Stimulated activated CD4-positive, alpha-beta T cell treated with anti-CD3 and anti-CD28 coated beads, Interleukin-4, amount 100 ng/mL, for 48 hours (primary cell): ENCODE measurements around the gene ZNF511.

Experiments used
- DNase-seq, 2 donors: peaks; one replicate each; pipeline ENCODE4 v3.0.0-alpha.2; 2020; ENCODE audit warnings: low read depth in 2 of 2

ZNF511 gene

DNA sequence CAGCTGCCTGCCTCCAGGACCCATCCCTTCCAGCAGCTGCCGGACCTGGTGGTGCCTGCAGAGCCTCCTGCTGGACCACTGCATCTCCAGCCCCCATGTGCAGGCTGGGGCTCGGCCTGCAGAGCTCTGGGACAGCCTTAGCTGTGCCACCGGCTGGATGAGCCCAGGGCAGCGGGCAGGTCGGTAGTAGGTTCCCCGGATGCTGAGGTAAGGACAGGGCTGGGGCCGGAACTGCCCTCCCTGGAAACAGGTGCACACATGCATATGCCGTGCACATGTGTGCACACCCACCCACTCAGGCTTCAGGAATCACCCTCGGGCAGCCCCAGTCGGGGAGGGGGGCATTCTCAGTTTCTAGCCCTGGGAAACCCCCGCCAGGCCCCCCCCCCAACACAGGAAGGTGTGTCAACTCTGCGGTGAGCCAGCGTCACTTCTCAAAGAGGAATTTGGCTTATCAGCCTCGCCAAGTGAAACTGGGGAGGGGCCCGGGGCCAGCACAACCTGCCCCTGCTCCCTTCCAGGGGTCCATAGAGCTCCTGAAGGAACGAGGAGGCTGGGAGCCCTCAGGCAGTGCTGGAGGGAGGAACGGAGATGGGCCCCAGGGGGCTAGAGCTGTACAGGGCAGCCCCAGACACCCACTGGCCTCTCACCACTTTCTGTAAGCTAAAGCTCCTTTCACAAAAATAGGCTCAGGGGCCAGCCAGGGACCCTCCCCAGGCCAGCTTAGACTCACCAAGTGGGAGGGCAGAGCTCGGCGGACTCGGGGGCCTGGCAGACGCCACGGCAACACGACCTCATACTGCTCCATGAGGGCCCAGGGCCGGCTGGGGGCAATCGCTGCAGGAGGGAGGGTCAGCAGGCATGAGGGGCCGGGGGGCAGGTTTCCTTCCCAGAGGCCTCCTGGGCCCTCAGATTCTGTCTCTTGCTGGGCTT, 33.7 kb upstream of the ZNF511 start:
- peak; percentile 66 to 81 for DNase-seq

DNA sequence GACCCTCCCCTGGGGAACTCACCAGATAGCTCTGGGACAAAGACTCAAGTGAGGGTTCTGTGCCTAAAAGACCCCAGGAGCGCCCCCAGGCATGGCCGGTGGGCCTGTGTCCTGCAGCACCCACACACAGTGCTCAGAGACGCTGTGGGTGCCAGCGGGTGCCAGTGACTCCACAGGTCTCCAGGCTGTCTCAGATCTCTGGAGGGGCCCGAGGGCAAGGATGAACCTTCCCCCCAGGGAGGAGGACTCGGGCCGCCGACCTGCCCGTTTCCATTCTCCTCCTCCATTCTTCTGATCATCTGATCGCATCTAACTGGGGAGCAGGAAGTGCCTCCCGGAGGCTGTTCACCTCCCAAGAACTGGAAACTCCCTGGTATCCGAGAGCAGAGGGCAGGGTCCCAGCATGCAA, 33.0 kb upstream of the ZNF511 start:
- DNase-seq, result peak in 1 of 2 donors; percentile 36

DNA sequence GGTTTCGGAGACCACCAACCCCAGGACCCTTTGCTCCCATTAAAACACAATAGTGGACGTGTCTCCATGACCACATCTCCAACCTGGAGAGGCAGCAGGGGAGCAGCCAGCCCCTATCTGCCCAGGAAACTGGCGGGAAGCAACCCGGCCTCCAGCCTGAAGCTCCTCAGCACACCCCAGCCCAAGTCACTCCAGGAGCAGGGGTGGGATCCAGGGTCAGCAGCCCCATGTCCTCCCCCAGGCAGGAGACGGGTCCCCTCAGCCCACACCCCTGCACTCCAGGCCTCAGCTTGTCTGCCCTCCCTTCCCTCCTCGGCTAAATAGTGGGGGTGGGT, 32.6 kb upstream of the ZNF511 start:
- no peak for DNase-seq

DNA sequence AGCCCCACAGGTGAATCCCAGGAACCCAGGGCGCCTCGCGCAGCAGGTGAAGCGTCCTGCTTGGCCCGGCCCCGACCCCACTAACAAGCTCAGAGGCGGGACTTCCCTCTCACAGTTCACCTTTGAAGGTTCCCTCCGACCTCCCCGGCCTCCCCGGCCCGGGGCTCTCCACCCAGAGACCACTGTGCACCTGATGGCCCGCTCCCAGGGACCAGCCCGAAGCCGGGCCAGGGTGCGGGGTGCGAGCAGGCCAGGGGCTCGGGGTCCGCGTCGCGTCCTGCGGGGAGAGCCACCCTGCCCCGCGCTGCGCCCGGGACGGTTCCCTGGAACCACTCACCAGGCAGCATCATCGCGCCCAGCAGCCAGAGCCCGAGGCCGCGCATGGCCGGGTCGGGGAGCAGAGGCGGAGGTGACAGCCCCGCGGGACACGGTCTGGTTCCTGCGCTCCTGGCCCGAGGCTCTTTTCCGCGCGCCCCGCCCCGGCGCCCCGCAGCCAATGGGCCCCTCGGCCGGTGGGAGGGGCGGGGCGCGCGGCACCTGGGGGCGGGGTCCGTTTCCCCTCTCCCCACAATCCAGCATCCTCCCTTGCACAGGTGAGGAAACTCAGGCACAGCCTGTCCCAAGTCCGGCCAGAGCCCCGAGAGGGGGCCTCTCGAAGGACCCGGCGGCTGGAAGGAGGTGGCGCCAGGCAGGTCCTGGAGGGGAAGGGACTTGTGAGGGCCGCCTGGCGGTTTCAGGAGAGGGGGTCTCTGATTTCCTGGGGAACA, 32.1 kb upstream of the ZNF511 start, which contains the start of gene ADAM8:
Gene ADAM8, minus strand, starts transcription at position 434 of the 767 bp plus-strand sequence. Its CDS starts 51 bp downstream, at position 383.
- DNase-seq, result peak; percentile 69 to 70

DNA sequence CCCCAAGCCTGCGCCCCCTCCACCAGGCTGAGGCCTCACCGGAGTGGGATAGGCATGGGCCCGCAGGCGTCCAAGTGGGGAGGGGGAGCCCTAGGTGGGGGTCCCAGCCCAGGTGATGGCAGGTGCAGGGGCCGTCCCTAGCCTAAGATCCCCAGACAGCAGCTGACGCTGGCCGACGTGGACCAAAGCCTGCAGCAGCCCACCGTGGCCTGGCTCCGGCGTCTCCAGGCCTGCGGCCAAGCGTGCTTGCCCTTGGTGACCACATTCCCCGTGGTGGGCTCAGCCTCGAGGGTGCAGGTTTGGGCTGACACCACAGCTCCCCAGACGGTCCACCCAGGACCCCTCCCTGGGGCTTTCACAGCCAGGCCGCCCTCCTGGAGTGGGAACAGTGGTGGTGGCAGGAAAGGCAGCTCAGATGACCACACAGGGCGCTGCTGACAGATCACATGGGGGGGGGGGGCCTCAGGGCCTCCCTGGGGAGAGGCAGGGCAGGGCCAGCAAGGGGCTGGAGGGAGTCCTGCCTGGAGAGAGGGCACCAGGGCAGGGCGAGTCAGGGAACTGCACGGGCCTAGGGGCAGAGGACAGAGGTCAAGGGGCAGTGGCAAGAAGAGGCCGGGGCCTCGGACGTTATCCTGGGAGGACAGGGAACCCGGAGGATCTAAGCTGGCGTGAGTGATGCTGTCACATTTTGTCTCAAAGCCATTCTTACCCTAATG, 31.3 kb upstream of the ZNF511 start:
- no peak for DNase-seq

DNA sequence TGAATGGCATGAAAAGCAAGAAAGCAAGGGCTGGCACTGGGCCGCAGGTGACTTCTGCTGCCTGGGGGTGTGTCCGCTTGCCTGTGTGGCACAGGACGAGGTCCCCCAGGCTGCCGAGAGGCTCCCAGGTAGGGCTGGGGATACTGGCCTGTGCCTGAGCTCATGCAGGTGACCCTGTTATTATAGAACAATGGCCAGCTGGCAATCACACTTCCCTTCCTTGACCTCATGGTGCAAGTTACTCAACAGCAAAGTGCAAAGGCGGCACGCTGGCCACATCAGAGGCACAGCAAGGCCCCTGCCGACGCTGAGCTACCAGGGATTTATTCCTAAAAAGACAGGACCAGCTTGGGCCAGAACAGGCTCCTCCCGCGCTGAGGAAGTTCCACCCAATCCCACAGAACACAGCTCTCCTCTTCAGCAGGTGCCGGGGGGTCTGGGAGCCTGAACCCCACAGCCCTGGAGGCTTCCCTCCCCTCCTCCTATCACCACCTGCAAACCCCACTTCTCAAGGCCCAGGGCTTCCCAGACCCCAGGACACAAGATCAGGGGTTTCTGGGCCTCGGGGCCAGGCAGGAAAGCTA, 30.6 kb upstream of the ZNF511 start:
- DNase-seq, result no peak

DNA sequence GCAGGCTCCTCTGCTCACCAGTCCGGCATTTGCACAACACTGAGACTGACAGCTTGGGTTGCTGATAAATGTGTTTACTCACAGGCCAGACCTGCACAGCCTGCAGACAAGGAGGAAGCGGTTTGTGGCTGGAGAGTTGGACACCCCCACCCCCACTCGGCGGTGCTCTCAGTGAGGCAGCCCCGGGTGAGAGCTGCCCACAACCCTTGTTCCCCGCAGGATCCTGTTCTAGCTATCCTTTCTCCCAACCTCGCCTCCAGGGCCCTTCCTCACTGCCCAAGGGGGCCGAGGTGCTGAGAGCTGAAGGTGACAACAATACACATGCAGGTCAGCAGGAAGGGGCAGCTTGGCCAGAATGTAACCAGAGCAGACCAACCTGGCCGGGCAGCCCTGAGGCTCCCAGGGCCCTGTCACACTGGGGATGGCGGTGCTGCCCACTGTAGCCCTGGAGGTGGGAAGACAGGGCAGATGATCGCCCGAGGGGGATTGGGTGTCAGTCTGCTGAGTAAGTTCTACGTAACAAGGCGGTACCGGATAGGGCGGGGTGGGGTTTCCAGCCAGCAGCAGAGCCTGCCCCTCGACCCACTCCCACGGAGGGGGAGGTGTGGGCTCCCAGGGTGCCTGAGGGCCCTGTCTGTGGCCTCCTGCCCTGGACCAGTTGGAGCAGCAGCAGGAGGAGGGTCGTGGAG, 30.0 kb upstream of the ZNF511 start:
- peak in 1 of 2 donors; percentile 47 for DNase-seq

DNA sequence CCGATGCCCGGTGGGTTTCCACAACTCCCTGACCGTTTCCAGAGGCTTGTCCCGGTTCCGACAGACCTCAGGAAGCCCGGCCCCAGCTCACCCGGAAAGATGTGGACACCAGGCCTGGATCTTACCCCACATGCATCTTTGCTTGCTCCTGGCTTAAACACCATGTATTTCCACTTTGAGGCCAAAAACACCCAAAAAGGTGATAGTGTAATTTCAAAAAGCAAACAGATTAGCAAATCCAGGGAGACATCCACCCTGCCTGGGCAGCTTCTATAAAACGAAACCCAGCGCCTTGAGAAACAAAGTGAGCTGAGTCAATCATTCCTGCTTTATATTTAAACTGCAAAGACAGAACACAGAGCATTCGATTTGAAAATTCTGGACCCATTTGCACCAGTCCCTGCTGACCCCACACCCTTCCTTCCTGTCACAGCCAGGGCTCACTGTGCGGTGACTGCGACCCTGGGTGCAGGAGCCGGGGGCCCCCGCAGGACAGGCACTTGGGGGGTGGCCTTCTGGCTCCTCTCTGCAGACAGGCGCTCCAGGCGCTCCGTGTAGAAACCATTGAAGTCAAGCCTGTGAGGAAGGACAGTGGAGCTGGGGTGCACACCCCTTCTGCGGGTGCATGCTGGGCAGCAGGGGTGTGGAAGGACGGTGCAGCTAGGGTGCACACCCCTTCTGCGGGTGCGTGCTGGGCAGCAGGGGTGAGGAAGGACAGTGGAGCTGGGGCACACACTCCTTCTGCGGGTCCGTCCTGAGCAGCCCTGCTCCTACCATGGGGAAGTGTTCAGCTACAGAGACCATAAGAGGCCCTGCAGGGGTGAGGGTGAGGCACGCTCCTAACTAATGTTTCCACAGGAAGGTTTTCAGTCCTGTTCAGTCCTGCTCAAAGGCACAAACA, 29.1 kb upstream of the ZNF511 start:
- DNase-seq, result no peak

DNA sequence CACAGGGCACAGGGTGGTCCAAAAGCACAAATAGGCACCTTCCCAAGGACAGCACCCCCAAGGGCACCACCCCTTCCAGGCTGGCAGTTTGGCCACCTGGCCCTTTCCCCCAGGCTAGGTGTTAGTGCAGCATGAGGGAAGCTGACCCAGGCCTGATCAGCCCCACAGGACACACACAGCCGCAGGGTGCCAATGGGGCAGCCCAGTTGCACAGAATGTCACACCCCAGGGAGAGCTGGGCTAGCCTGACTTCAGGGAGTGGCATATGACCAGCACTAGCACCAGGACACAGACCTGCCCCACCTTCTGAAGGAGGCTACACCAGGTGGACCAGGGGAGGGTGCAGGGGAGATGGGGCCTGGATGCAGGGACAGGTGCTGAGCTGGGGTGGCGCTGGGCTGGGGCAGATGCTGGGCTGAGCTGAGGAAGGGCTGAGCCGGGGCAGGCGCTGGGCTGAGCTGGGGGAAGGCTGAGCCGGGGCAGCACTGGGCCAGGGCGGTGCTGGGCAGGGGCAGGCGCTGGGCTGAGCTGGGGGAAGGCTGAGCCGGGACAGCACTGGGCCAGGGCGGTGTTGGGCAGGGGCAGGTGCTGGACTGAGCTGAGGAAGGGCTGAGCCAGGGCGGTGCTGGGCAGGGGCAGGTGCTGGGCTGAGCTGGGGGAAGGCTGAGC, 28.2 kb upstream of the ZNF511 start:
- no peak for DNase-seq

DNA sequence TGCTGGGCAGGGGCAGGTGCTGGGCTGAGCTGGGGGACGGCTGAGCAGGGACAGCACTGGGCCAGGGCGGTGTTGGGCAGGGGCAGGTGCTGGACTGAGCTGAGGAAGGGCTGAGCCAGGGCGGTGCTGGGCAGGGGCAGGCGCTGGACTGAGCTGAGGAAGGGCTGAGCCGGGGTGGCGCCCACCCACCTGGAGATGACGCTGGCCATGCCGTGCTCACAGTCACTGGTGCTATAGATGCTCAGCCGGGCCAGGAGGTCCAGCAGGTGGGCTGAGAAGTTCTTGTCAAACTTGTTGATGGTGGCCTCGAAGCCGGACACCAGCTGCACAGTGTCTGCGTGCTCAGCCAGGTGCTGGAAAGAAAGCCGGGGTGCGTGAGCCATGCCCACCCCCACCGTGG, 27.6 kb upstream of the ZNF511 start:
- DNase-seq, result no peak

DNA sequence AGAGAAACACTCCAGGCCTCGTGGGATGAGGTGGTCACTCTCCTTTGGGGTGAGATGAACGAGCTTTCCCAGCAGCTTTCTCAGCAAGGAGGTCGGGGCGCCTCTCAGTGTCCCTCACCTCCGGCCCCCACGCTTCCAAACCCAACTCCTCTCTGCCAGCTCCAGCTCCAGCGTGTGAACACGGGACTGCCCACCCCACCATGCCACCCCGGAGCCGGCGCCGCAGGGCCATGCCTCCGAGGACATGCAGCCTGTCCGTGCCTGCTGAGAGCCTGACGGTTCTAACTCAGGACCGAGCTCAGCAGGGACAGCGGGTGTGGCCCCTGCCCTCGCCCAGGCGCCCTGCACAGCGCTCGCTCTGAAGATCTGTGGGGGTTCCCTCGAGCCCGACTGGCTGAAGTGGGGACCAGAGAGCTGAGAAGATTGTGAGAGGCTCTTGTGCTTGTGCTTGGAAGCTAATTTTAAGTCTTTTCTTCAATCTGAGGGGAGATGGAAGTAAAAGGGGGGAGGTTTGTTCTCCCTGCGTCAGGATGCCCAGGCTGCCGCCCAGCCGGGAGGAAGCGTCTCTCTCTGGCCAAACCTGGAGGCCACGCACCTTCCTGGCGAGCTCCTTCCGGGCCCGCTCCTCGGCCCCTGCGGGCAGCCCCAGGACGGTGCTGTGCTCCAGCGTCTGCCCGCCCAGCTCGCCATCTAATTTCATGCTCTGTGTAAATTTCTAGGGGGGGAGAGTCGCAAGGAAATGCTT, 26.9 kb upstream of the ZNF511 start:
- no peak for DNase-seq

DNA sequence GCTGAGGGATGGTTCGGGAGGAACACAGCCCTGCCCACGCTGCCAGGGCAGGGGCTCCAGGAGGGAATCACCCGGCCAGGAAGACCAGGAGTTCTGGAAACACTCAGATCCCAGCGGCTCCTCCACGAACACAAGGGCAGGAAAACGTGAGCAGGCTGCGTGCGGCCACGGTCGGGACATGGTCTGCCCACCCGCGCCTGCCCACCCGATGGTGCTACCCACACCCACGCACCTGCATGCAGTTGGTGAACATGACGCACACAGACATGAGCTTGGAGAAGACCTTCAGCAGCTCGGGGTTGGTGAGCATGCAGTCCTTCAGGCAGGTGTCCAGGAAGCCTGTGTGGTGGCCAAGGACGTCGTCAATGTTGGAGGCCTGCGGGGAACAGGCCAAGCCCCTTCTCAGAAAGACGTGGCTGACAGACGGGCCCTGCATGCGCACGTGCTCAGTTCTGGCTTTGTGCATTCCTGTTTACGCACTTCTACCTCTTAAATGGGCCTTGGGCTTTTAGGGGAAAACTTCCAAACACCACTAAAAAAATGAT, 25.8 kb upstream of the ZNF511 start:
- DNase-seq, result no peak

DNA sequence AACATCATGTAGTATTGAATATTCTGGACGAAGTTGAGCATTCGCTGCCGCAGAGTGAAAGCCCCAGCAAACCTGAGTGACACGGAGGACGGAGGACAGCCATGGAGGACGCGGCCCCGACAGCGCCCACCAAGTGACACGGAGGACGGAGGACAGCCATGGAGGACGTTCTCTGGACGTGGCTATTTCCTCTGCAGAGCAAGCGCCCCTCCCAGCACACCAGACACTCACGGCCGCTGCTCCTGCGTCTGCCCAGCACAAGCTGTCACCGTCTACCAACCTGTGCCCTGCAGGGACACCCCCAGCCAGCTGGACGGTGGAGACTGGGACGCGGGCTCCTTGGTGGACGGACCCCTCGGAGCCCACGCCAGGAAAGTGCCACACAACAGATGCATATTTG, 24.8 kb upstream of the ZNF511 start:
- DNase-seq, result no peak

DNA sequence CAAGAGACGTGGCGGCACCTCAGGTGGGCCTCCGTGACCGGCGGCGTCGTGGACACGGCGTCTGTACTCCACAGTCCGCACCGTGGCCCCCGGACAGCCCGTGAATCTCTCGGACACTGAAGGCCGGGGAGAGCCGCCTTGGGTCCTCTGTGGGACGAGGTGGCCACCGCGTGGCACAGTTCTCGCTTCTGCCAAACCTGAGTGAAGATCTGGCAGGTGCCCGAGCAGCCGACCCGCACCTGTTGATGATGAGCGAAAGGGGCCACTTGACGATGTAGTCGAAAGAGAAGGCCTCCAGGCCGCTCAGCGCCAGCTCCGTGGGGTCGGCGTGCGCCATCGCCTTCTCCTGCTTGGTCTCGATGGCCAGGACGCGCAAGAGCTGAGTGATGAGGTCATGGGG, 23.5 kb upstream of the ZNF511 start:
- no peak for DNase-seq

DNA sequence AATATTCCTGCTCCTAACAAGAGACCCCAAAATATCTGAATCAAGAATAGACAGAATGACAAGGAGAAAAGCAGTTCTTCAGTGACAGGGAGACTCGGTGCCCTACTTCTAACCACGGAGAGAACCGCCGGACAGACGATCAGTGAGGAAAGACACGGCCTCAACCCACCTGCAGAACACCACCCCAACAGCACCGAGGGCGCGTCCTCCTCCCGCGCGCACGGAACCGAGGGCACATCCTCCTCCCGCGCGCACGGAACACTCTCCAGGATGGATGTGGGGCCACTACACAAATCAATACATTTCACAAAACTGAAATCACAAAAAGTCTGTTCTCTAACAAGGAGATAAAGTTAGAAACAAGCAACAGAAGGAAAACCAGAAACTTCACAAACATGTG, 22.3 kb upstream of the ZNF511 start:
- DNase-seq, result no peak

DNA sequence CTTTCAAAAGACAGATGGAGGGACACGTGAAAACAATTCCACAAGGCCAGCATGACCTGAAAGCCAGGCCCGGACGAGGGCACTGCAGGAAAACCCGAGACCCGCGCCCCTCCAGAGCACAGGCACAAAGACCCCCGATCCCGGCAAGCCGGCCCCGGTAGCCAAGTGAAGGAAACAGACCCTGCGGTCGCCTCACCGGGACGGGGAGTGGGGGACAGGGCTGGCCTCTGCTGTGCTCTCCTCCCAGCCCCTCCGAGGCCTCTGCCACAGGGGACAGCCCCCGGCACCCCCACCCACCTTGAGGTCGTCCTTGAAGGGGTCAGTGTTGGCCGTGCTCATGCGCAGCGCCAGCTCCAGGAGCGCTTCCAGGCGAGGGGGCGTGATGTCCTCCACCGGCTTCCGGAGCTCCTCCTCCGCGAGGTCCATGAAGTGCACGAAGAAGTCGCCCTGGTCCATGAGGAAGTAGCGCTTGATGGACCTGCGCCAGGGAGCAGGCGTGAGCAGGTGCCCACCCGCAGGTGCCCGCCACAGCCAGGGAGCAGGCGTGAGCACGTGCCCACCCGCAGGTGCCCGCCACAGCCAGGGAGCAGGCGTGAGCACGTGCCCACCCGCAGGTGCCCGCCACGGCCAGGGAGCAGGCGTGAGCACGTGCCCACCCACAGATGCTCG, 20.7 kb upstream of the ZNF511 start:
- DNase-seq, result no peak

DNA sequence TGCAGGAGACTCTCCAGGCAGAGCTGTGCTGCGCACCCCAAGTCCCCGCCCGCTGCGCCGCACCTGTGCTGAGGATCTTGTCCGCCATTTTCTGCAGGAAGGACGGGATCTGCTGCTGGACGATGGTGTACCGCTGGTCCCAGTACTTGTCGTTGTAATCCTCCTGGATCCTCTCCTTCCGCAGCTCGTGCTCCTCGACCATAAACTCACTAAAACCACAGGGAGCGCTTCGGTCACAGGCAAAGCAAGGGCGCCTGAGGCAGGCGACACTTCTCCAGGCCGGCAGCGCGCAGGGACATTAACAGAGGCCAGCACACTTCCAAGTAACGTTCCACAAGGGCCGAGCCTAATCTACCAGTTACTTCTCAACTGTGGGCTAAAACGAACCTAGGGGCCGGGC, 19.0 kb upstream of the ZNF511 start:
- DNase-seq, result no peak
